Adipose tissue (tissue), 3 donors: ENCODE results near the gene OTUD7B. TPM values are rescaled to one million over a fixed set of nuclear protein-coding genes. Genes with fewer than 3 reads are reported as not detected.

Source experiments
- H3K27ac ChIP-seq: one replicate; pipeline ENCODE4 v1.5.1; 2013; ENCODE audit warnings: low read depth, low read length
- WGBS, 3 donors: extraction: QIAGEN DNeasy Blood & Tissue Kit; methylation state at CpG; one replicate each; pipeline ENCODE4 v1.1.7; 2013; 5-methylcytosine and 5-hydroxymethylcytosine counted together
- polyA plus RNA-seq, 3 donors: library from polyadenylated mRNA; stranded (reverse); fragments of 200-250 nt; gene quantifications; one replicate each; pipeline ENCODE4 v1.2.3, GENCODE V29; 2013
- donor health status: healthy with polysubstance abuse.
- donor health status: Bipolar disorder and iron deficiency.
- donor health status: healthy.

The OTUD7B gene
- polyA plus RNA-seq, 3 donors, result 2.4 to 8.2 (median 7.5) TPM

- WGBS, 3 donors, result 20 to 24% (median 23%) methylated on average over 6 of the region's 6 CpGs
- no peak overlapping the region for H3K27ac ChIP-seq
Observed at GRCh38 chr1:149888999-149889289, 121.6 kb downstream of the OTUD7B start.

- WGBS, 3 donors, result 1 to 4% (median 3%) methylated on average over 28 of the region's 28 CpGs
- H3K27ac ChIP-seq, result peak overlapping the region; percentile 91
Observed at GRCh38 chr1:149888247-149888998, 122.1 kb downstream of the OTUD7B start.

Other genes starting within 250 kb of the OTUD7B start
- gene FCGR1A, start 228.0 kb downstream of the OTUD7B start, polyA plus RNA-seq, result 1 to 10 TPM; 2.0 to 9.7 (median 9.6) TPM
- gene BOLA1, start 111.2 kb downstream of the OTUD7B start, polyA plus RNA-seq, result 10 to 100 TPM; 19.7 to 23.5 (median 21.7) TPM
- under 1 TPM; 0.33 to 0.94 (median 0.45) TPM for gene SV2A, start 92.9 kb downstream of the OTUD7B start, polyA plus RNA-seq
- gene SF3B4, start 82.9 kb downstream of the OTUD7B start, polyA plus RNA-seq, result 10 to 100 TPM; 13.0 to 34.8 (median 23.6) TPM
- gene MTMR11, start 73.8 kb downstream of the OTUD7B start, polyA plus RNA-seq, result 1 to 10 TPM; 1.4 to 7.3 (median 2.1) TPM
- 10 to 100 TPM in 2 of 3 donors, 1 to 10 TPM in 1; 9.6 to 22.4 (median 21.3) TPM for gene VPS45, start 57.0 kb upstream of the OTUD7B start, polyA plus RNA-seq
- 10 to 100 TPM in 2 of 3 donors, 1 to 10 TPM in 1; 4.1 to 39.6 (median 29.4) TPM for gene PLEKHO1, start 139.2 kb upstream of the OTUD7B start, polyA plus RNA-seq
- gene ANP32E, start 225.4 kb upstream of the OTUD7B start, polyA plus RNA-seq, result 10 to 100 TPM in 2 of 3 donors, 1 to 10 TPM in 1; 6.0 to 33.2 (median 12.9) TPM
- under 1 TPM in 1 of 3 donors, not detected in 2; 0.03 TPM for gene CA14, start 247.0 kb upstream of the OTUD7B start, polyA plus RNA-seq